ENCODE results near the gene FAN1. TPM values are rescaled to one million over a fixed set of nuclear protein-coding genes. Genes with fewer than 3 reads are reported as not detected.

Gene FAN1
- polyA plus RNA-seq, 1 of the 3 experiments (the other 2 are of a cell fraction), result 5.7 TPM

GRCh38 chr15:30939161-30939560 lies 35.4 kb downstream of the FAN1 start:
- Histone ChIP-seq H3K9me3 (no peaks in the 10 kb centered on the region), H3K27ac (ENCODE audit: low read depth in 2 of 2, low read length in 1 of 2) (no peak overlapping the region), H3F3A (replicated peaks; ENCODE audit: insufficient read depth) (no peaks in the 10 kb centered on the region), H3K4me2 (no peak overlapping the region), H3K27me3 (ENCODE audit: insufficient read depth) (no peaks in the 10 kb centered on the region), H3K36me3 (replicated peaks in 1 of 2; ENCODE audit: control insufficient read depth in 1 of 2, insufficient read depth in 2 of 2, low read length in 1 of 2) (peaks cover 60 to 68% of the 10 kb centered on the region in 2 experiments), H3K4me1 (ENCODE audit: control insufficient read depth in 1 of 2, insufficient read depth in 2 of 2, low read depth in 1 of 2, low read length in 1 of 2) (no peaks in the 10 kb centered on the region), H4K20me1 (ENCODE audit: insufficient read depth) (no peaks in the 10 kb centered on the region), H3K9me2 (no peaks in the 10 kb centered on the region), H3K4me3 (ENCODE audit: low read depth in 2 of 2, low read length in 1 of 2) (no peak overlapping the region), H3K9ac (no peak overlapping the region), H2AFZ (ENCODE audit: low read depth) (no peak overlapping the region), H3K79me2 (ENCODE audit: insufficient read depth) (no peaks in the 10 kb centered on the region)
- POLR2A ChIA-PET, result no interaction called here
- DNase-seq, result no peak
- no peak for TF ChIP-seq FOSL2 (IDR thresholded peaks at IDR 0.05; ENCODE audit: borderline replicate concordance, low read depth)
- WGBS (ENCODE audit: low lambda C conversion rate), result 97% methylated on average over 7 of the region's 7 CpGs
- CTCF ChIA-PET, result interaction anchor here (1.3 kb wide), 1 partner anchor 190 kb away, joined by 5 read pairs; no protein-coding TSS in a partner anchor

GRCh38 chr15:30940359-30940758 lies 36.6 kb downstream of the FAN1 start:
- H3K79me2 ChIP-seq (ENCODE audit: insufficient read depth), result no peaks in the 10 kb centered on the region
- 83% methylated on average over 4 of the region's 4 CpGs for WGBS (ENCODE audit: low lambda C conversion rate)
- no peaks in the 10 kb centered on the region for H3K9me2 ChIP-seq
- H3K27ac ChIP-seq (ENCODE audit: low read depth in 2 of 2, low read length in 1 of 2), result no peak overlapping the region
- ChIA-PET POLR2A (no interaction called here), CTCF (interaction anchor here (0.9 kb wide), 1 partner anchor 14 kb away, joined by 3 read pairs; no protein-coding TSS in a partner anchor)
- H2AFZ ChIP-seq (ENCODE audit: low read depth), result no peak overlapping the region
- H3K4me3 ChIP-seq (ENCODE audit: low read depth in 2 of 2, low read length in 1 of 2), result no peak overlapping the region
- peaks cover 61 to 69% of the 10 kb centered on the region in 2 experiments for H3K36me3 ChIP-seq (replicated peaks in 1 of 2; ENCODE audit: control insufficient read depth in 1 of 2, insufficient read depth in 2 of 2, low read length in 1 of 2)
- TF ChIP-seq FOXJ3 (CRISPR knock-in tag; IDR thresholded peaks at IDR 0.05), result no peak
- no peak for TF ChIP-seq TAF1 (IDR thresholded peaks at IDR 0.05; ENCODE audit: borderline replicate concordance, low read depth, low read length)
- no peak for TF ChIP-seq USF2 (IDR thresholded peaks at IDR 0.05; ENCODE audit: borderline replicate concordance, low read depth, low read length)
- no peak for TF ChIP-seq EZH2phosphoT487 (IDR thresholded peaks at IDR 0.05; ENCODE audit: borderline replicate concordance, low read depth)
- TF ChIP-seq, protein P1, sequence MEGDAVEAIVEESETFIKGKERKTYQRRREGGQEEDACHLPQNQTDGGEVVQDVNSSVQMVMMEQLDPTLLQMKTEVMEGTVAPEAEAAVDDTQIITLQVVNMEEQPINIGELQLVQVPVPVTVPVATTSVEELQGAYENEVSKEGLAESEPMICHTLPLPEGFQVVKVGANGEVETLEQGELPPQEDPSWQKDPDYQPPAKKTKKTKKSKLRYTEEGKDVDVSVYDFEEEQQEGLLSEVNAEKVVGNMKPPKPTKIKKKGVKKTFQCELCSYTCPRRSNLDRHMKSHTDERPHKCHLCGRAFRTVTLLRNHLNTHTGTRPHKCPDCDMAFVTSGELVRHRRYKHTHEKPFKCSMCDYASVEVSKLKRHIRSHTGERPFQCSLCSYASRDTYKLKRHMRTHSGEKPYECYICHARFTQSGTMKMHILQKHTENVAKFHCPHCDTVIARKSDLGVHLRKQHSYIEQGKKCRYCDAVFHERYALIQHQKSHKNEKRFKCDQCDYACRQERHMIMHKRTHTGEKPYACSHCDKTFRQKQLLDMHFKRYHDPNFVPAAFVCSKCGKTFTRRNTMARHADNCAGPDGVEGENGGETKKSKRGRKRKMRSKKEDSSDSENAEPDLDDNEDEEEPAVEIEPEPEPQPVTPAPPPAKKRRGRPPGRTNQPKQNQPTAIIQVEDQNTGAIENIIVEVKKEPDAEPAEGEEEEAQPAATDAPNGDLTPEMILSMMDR (IDR thresholded peaks at IDR 0.05), result no peak
- TF ChIP-seq, protein P2, sequence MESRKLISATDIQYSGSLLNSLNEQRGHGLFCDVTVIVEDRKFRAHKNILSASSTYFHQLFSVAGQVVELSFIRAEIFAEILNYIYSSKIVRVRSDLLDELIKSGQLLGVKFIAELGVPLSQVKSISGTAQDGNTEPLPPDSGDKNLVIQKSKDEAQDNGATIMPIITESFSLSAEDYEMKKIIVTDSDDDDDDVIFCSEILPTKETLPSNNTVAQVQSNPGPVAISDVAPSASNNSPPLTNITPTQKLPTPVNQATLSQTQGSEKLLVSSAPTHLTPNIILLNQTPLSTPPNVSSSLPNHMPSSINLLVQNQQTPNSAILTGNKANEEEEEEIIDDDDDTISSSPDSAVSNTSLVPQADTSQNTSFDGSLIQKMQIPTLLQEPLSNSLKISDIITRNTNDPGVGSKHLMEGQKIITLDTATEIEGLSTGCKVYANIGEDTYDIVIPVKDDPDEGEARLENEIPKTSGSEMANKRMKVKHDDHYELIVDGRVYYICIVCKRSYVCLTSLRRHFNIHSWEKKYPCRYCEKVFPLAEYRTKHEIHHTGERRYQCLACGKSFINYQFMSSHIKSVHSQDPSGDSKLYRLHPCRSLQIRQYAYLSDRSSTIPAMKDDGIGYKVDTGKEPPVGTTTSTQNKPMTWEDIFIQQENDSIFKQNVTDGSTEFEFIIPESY (IDR thresholded peaks at IDR 0.05; ENCODE audit: borderline replicate concordance, low read depth), result no peak
- no peak for TF ChIP-seq TCF12 (IDR thresholded peaks at IDR 0.05)
- TF ChIP-seq RFX5 (IDR thresholded peaks at IDR 0.05; ENCODE audit: low read length), result no peak
- no peak for TF ChIP-seq NRF1 (IDR thresholded peaks at IDR 0.05; ENCODE audit: low read depth, low read length)
- TF ChIP-seq, protein P3, sequence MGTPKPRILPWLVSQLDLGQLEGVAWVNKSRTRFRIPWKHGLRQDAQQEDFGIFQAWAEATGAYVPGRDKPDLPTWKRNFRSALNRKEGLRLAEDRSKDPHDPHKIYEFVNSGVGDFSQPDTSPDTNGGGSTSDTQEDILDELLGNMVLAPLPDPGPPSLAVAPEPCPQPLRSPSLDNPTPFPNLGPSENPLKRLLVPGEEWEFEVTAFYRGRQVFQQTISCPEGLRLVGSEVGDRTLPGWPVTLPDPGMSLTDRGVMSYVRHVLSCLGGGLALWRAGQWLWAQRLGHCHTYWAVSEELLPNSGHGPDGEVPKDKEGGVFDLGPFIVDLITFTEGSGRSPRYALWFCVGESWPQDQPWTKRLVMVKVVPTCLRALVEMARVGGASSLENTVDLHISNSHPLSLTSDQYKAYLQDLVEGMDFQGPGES (IDR thresholded peaks at IDR 0.05; ENCODE audit: low read depth, low read length), result no peak
- no peak for TF ChIP-seq PBX3 (IDR thresholded peaks at IDR 0.05)
- no peak for TF ChIP-seq RCOR1 (IDR thresholded peaks at IDR 0.05; ENCODE audit: low read length)
- TF ChIP-seq GATA2 (CRISPR knock-in tag; IDR thresholded peaks at IDR 0.05), result no peak
- no peak for TF ChIP-seq ELF1 (IDR thresholded peaks at IDR 0.05)
- no peak for TF ChIP-seq USF1 (IDR thresholded peaks at IDR 0.05; ENCODE audit: borderline replicate concordance, low read depth)
- no peak for TF ChIP-seq TEAD4 (IDR thresholded peaks at IDR 0.05; ENCODE audit: borderline replicate concordance, insufficient read depth)
- no peak for TF ChIP-seq MEF2A (IDR thresholded peaks at IDR 0.05; ENCODE audit: borderline replicate concordance, low read depth)
- no peak for TF ChIP-seq GABPA (IDR thresholded peaks at IDR 0.05; ENCODE audit: low read depth)
- DNase-seq, result no peak
- H3K27me3 ChIP-seq (ENCODE audit: insufficient read depth), result no peaks in the 10 kb centered on the region
- no peaks in the 10 kb centered on the region for H4K20me1 ChIP-seq (ENCODE audit: insufficient read depth)
- H3K9ac ChIP-seq, result no peak overlapping the region
- no peaks in the 10 kb centered on the region for H3F3A ChIP-seq (replicated peaks; ENCODE audit: insufficient read depth)
- H3K9me3 ChIP-seq, result no peaks in the 10 kb centered on the region
- H3K4me1 ChIP-seq (ENCODE audit: control insufficient read depth in 1 of 2, insufficient read depth in 2 of 2, low read depth in 1 of 2, low read length in 1 of 2), result no peaks in the 10 kb centered on the region
- H3K4me2 ChIP-seq, result no peak overlapping the region
